Ishikawa (cell line): ENCODE measurements around the gene PRPF8.

Source experiments
- CREB1 ChIP-seq: IDR thresholded peaks from 2 replicates; pipeline ENCODE4 v1.6.1; 2012; ENCODE audit warnings: low read depth
- EGR1 ChIP-seq: IDR thresholded peaks from 2 replicates; pipeline ENCODE4 v1.6.1; 2012
- EP300 ChIP-seq: IDR thresholded peaks from 2 replicates; pipeline ENCODE4 v1.6.1; 2012; ENCODE audit warnings: borderline replicate concordance
- NFIC ChIP-seq: IDR thresholded peaks from 2 replicates; pipeline ENCODE4 v1.6.1; 2012
- TAF1 ChIP-seq: IDR thresholded peaks from 2 replicates; pipeline ENCODE4 v1.6.1; 2012; ENCODE audit warnings: low read depth, mild to moderate bottlenecking
- YY1 ChIP-seq: IDR thresholded peaks from 2 replicates; pipeline ENCODE4 v1.6.1; 2012; ENCODE audit warnings: low read depth
- TF ChIP-seq, protein P1 (sequence below): IDR thresholded peaks from 2 replicates; pipeline ENCODE4 v1.6.1; 2012
- TF ChIP-seq, protein P2 (sequence below): IDR thresholded peaks from 2 replicates; pipeline ENCODE4 v1.6.1; 2012

DNA sequence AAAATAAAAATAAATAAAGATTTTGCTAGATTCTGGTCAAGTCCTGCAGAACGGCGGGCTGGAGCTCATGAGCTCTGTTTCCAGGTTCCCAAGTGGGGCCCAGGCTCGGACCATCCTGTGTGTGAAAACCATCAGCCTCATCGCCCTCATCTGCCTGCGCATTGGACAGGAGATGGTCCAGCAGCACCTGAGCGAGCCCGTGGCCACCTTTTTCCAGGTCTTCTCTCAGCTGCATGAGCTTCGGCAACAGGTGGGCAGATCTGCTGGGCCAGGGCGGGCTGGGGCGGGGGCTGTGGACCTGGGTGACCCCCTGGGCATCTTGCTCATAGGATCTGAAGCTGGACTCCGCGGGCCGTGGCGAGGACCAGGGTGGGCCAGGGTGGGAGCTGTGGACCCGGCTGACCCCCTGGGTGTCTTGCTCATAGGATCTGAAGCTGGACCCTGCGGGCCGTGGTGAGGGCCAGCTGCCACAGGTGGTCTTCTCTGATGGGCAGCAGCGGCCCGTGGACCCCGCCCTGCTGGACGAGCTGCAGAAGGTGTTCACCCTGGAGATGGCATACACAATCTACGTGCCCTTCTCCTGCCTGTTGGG, 47.7 kb upstream of the PRPF8 start:
- TF ChIP-seq, protein P1, sequence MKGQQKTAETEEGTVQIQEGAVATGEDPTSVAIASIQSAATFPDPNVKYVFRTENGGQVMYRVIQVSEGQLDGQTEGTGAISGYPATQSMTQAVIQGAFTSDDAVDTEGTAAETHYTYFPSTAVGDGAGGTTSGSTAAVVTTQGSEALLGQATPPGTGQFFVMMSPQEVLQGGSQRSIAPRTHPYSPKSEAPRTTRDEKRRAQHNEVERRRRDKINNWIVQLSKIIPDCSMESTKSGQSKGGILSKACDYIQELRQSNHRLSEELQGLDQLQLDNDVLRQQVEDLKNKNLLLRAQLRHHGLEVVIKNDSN: no peak
- TF ChIP-seq TAF1 (no peak), CREB1 (no peak), EP300 (no peak), YY1 (no peak), EGR1 (no peak), NFIC (no peak)
- TF ChIP-seq, protein P2, sequence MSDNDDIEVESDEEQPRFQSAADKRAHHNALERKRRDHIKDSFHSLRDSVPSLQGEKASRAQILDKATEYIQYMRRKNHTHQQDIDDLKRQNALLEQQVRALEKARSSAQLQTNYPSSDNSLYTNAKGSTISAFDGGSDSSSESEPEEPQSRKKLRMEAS: no peak
